ENCODE results near the gene LOX.

DNA sequence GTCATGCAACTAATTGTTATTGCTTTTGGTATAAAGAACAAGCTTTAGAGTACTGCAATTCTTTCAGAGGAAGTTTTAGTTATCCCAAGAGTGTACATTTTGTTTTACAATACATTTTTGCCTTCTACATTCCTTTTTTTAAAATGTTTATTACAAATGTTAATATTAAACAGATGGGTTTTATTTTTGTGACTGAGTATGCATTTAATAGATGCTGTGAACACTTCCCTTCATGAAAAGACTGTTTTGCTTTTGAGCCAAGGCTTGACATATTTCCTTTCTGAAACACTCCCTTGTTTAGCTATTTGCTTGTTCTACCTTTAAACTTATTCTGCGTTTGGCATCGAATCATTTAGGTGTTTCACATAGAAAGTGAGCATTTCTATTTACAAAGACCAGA is 36.4 kb upstream of the LOX start:
- TF ChIP-seq, protein P1, sequence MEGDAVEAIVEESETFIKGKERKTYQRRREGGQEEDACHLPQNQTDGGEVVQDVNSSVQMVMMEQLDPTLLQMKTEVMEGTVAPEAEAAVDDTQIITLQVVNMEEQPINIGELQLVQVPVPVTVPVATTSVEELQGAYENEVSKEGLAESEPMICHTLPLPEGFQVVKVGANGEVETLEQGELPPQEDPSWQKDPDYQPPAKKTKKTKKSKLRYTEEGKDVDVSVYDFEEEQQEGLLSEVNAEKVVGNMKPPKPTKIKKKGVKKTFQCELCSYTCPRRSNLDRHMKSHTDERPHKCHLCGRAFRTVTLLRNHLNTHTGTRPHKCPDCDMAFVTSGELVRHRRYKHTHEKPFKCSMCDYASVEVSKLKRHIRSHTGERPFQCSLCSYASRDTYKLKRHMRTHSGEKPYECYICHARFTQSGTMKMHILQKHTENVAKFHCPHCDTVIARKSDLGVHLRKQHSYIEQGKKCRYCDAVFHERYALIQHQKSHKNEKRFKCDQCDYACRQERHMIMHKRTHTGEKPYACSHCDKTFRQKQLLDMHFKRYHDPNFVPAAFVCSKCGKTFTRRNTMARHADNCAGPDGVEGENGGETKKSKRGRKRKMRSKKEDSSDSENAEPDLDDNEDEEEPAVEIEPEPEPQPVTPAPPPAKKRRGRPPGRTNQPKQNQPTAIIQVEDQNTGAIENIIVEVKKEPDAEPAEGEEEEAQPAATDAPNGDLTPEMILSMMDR (IDR thresholded peaks at IDR 0.05 in 2 of 3, conservative IDR thresholded peaks at IDR 0.05 in 1 of 3; ENCODE audit: borderline replicate concordance in 1 of 3, insufficient read depth in 1 of 3, low read depth in 2 of 3, low read length in 2 of 3): no peak
- TF ChIP-seq EZH2 (IDR thresholded peaks at IDR 0.05) (no peak), EZH2phosphoT487 (IDR thresholded peaks at IDR 0.05; ENCODE audit: borderline replicate concordance) (no peak), CEBPB (IDR thresholded peaks at IDR 0.05; ENCODE audit: low read depth) (no peak), YY1 (IDR thresholded peaks at IDR 0.05; ENCODE audit: extremely low read depth, insufficient replicate concordance, low read depth, low read length) (no peak)
